Measurements from ENCODE around the gene VTCN1. TPM values are rescaled to one million over a fixed set of nuclear protein-coding genes. Genes with fewer than 3 reads are reported as not detected.
"Not testable (repeated sequence)": the region's sequence is repeated elsewhere in the genome, so short reads cannot be mapped to it uniquely, and the experiment has no call there.

VTCN1 gene
- total RNA-seq, 2 experiments from 2014 or later, result not detected

GRCh38 chr1:117171900-117172511 is 38.7 kb downstream of the VTCN1 start:
- Mint-ChIP-seq H3K36me3 (ENCODE audit: low read depth) (no peaks in the 10 kb centered on the region), H3K27ac (no peak overlapping the region)

GRCh38 chr1:117169871-117170596 is 40.7 kb downstream of the VTCN1 start:
- ChIA-PET CTCF (no interaction called here), POLR2A (no interaction called here)
- H3K36me3 Mint-ChIP-seq (ENCODE audit: low read depth), result no peaks in the 10 kb centered on the region

More at GRCh38 chr1:117171900-117172511, 38.7 kb downstream of the VTCN1 start:
- ChIA-PET POLR2A (no interaction called here), CTCF (no interaction called here)
- DNase-seq, result no peak
- Mint-ChIP-seq H3K9me3 (no peaks in the 10 kb centered on the region), H3K4me1 (no peaks in the 10 kb centered on the region), H3K27me3 (peaks cover 3% of the 10 kb centered on the region), H3K4me3 (no peak overlapping the region)

DNA sequence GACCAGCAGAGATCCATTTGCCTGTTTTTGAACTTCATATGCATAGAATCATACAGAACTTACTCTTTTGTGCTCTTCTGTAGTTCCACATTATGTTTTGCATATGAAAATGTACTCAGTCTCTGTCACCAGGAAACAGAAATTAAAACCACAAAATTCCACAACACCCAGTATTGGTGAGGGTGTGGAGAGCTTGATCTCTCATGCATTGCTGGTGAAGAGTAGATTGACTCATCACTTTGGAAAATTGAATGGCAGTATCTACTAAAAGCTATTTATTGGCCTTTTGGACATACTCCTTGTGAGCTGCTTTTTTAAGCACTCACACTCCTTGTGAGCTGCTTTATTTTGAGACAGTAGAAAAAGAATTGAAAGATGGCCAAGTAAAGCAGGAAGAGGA is 43.3 kb downstream of the VTCN1 start:
- H3K27me3 Mint-ChIP-seq, result peaks cover 3% of the 10 kb centered on the region
- POLR2A ChIA-PET, result no interaction called here
- no peak overlapping the region for H3K27ac Mint-ChIP-seq

More at GRCh38 chr1:117169871-117170596, 40.7 kb downstream of the VTCN1 start:
- Mint-ChIP-seq H3K9me3 (no peaks in the 10 kb centered on the region), H3K27ac (no peak overlapping the region), H3K4me3 (no peak overlapping the region), H3K4me1 (no peaks in the 10 kb centered on the region), H3K27me3 (peaks cover 3% of the 10 kb centered on the region)
- DNase-seq, result no peak

GRCh38 chr1:117166076-117166475 is 44.7 kb downstream of the VTCN1 start:
- no peak for DNase-seq
- POLR2A ChIA-PET, result no interaction called here
- Mint-ChIP-seq H3K27me3 (peaks cover 8% of the 10 kb centered on the region), H3K27ac (no peak overlapping the region), H3K4me3 (no peak overlapping the region), H3K9me3 (no peaks in the 10 kb centered on the region), H3K36me3 (ENCODE audit: low read depth) (no peaks in the 10 kb centered on the region), H3K4me1 (no peaks in the 10 kb centered on the region)
- CTCF ChIA-PET, result no interaction called here

More for the DNA sequence above, 43.3 kb downstream of the VTCN1 start:
- no peaks in the 10 kb centered on the region for H3K36me3 Mint-ChIP-seq (ENCODE audit: low read depth)
- H3K4me1 Mint-ChIP-seq, result no peaks in the 10 kb centered on the region
- no peak overlapping the region for H3K4me3 Mint-ChIP-seq
- H3K9me3 Mint-ChIP-seq, result no peaks in the 10 kb centered on the region
- CTCF ChIA-PET, result no interaction called here
- no peak for DNase-seq

- no peak overlapping the region for H3K4me3 Mint-ChIP-seq
- no peak for DNase-seq
- peaks cover 10% of the 10 kb centered on the region for H3K27me3 Mint-ChIP-seq
- H3K27ac Mint-ChIP-seq, result no peak overlapping the region
- no peaks in the 10 kb centered on the region for H3K36me3 Mint-ChIP-seq (ENCODE audit: low read depth)
- CTCF ChIA-PET, result no interaction called here
- H3K9me3 Mint-ChIP-seq, result peaks cover under 1% of the 10 kb centered on the region
- H3K4me1 Mint-ChIP-seq, result no peaks in the 10 kb centered on the region
- POLR2A ChIA-PET, result no interaction called here
Observed at GRCh38 chr1:117164209-117164608, 46.5 kb downstream of the VTCN1 start.

GRCh38 chr1:117162816-117163215 is 47.9 kb downstream of the VTCN1 start:
- DNase-seq, result no peak
- no peak overlapping the region for H3K27ac Mint-ChIP-seq
- H3K9me3 Mint-ChIP-seq, result peaks cover 2% of the 10 kb centered on the region
- POLR2A ChIA-PET, result no interaction called here
- no peak overlapping the region for H3K4me3 Mint-ChIP-seq
- CTCF ChIA-PET, result no interaction called here
- no peaks in the 10 kb centered on the region for H3K4me1 Mint-ChIP-seq
- peaks cover 13% of the 10 kb centered on the region for H3K27me3 Mint-ChIP-seq
- H3K36me3 Mint-ChIP-seq (ENCODE audit: low read depth), result no peaks in the 10 kb centered on the region

GRCh38 chr1:117161887-117162286 is 48.8 kb downstream of the VTCN1 start:
- CTCF ChIA-PET, result no interaction called here
- Mint-ChIP-seq H3K27me3 (peaks cover 12% of the 10 kb centered on the region), H3K9me3 (peaks cover 2% of the 10 kb centered on the region)

GRCh38 chr1:117151305-117151704 is 59.4 kb downstream of the VTCN1 start:
- DNase-seq; CTCF ChIA-PET; H3K4me3 Mint-ChIP-seq; H3K27ac Mint-ChIP-seq; H3K9me3 Mint-ChIP-seq; H3K4me1 Mint-ChIP-seq; POLR2A ChIA-PET; H3K36me3 Mint-ChIP-seq (ENCODE audit: low read depth): not testable (repeated sequence)
- peaks cover 12% of the 10 kb centered on the region for H3K27me3 Mint-ChIP-seq

More at GRCh38 chr1:117161887-117162286, 48.8 kb downstream of the VTCN1 start:
- POLR2A ChIA-PET, result no interaction called here
- Mint-ChIP-seq H3K4me3 (no peak overlapping the region), H3K4me1 (no peaks in the 10 kb centered on the region), H3K27ac (no peak overlapping the region), H3K36me3 (ENCODE audit: low read depth) (no peaks in the 10 kb centered on the region)
- no peak for DNase-seq

GRCh38 chr1:117150316-117150715 is 60.4 kb downstream of the VTCN1 start:
- Mint-ChIP-seq H3K9me3 (peaks cover 5% of the 10 kb centered on the region), H3K27me3 (peaks cover 14% of the 10 kb centered on the region), H3K36me3 (ENCODE audit: low read depth) (no peaks in the 10 kb centered on the region), H3K4me1 (no peaks in the 10 kb centered on the region), H3K4me3 (no peak overlapping the region), H3K27ac (no peak overlapping the region)
- CTCF ChIA-PET, result no interaction called here
- POLR2A ChIA-PET, result no interaction called here
- no peak for DNase-seq

DNA sequence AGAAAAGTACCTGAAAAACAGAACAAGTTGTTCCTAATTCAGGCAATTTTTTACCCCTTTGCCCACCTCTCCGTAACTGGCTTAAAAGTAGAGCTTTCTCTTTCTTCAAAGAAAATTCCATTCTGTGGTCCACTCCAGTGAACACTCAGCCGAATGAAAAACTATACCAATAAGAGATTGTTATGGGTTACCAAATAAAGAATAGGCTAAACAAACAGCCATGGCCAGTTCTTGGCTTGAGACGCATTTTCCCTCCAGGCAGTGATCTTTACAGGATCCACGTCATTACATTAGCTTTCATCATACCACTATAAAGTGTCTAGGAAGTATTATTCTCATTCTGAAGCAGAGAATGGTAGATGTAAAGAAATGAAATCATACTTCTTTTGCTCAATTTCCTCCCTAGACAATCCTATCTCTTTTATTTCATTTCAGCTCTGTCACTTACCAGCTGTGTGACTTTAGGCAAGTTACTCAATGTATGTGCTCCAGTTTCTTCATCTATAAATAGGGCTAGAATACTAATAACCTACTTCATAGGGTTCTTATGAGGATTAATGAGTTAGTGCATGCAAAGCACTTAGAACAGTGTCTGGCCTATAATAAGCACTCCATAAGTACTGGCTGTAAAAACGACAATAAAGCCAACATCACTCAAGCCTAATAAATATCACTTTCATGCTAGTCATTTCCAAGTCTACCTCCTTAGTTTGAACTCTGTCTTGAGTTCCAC is 62.7 kb downstream of the VTCN1 start:
- no peak overlapping the region for H3K27ac Mint-ChIP-seq
- no peaks in the 10 kb centered on the region for H3K36me3 Mint-ChIP-seq (ENCODE audit: low read depth)
- peaks cover 14% of the 10 kb centered on the region for H3K27me3 Mint-ChIP-seq
- H3K9me3 Mint-ChIP-seq, result peaks cover 5% of the 10 kb centered on the region
- POLR2A ChIA-PET, result no interaction called here
- H3K4me1 Mint-ChIP-seq, result no peaks in the 10 kb centered on the region
- CTCF ChIA-PET, result no interaction called here
- no peak for DNase-seq
- H3K4me3 Mint-ChIP-seq, result no peak overlapping the region

- Mint-ChIP-seq H3K9me3 (peaks cover 5% of the 10 kb centered on the region), H3K36me3 (ENCODE audit: low read depth) (no peaks in the 10 kb centered on the region), H3K4me1 (no peaks in the 10 kb centered on the region), H3K27me3 (peaks cover 14% of the 10 kb centered on the region), H3K4me3 (no peak overlapping the region), H3K27ac (no peak overlapping the region)
- no peak for DNase-seq
- POLR2A ChIA-PET, result no interaction called here
- CTCF ChIA-PET, result no interaction called here
Observed at GRCh38 chr1:117147341-117147831, 63.3 kb downstream of the VTCN1 start.

DNA sequence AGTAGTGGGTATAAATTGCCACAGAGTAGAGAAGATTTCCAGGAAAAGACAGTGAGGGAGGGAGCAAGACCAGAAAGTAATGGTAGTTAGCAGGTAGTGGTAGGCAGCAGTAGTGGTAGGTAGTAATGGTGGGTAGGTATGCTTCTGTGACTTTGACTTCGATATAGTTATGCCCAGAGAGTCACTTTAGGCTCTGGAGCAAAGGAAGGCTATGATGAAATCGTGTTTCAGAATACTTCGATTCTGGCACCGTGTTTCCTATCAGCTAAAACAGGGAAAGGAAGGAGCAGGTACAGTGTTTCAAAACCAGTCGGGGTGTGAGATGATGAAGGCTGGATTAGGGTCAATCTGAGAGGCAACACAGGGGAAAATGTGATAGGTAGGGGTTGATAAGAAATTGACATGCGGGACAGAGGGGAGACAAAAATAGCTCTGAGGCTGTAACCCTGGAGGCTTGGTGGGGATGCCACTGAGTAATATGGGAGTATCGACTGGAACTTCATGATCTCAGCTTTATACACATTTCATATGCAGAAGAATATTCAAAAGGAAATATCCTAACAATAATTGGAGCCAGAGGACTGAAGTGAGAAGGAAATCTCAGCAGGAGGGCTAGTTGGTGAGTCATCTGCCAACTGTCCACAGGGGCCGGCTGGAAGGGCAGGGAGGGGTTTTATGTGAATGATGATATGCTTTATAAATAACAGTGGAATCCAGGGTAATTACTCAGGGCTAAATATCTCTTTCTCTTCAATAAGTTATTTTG is 64.0 kb downstream of the VTCN1 start:
- Mint-ChIP-seq H3K9me3 (peaks cover 3% of the 10 kb centered on the region), H3K4me3 (no peak overlapping the region), H3K27ac (no peak overlapping the region), H3K36me3 (ENCODE audit: low read depth) (no peaks in the 10 kb centered on the region), H3K27me3 (peaks cover 14% of the 10 kb centered on the region), H3K4me1 (no peaks in the 10 kb centered on the region)
- POLR2A ChIA-PET, result no interaction called here
- no peak for DNase-seq
- CTCF ChIA-PET, result no interaction called here

DNA sequence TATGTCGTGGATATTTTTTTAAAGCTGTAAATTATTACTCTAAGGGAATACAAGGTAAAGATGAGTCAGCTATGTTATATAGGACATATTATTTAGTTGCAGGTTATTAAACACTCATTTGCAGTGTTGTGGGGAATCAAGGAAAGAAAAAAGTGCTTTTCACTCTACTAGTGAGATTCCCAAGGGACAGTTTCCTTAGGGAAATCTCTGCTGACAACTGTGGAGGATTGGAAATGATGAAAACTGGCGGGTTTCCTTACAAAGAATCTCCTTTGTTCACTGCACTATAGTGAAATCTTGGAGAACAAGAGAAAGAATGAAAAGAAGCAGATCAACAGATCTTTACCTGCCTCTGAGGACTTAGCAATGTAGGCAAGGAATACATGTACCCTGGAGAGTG is 64.7 kb downstream of the VTCN1 start:
- H3K27ac Mint-ChIP-seq, result no peak overlapping the region
- ChIA-PET POLR2A (no interaction called here), CTCF (no interaction called here)
- H3K9me3 Mint-ChIP-seq, result no peaks in the 10 kb centered on the region
- no peak overlapping the region for H3K4me3 Mint-ChIP-seq
- no peaks in the 10 kb centered on the region for H3K4me1 Mint-ChIP-seq
- H3K27me3 Mint-ChIP-seq, result peaks cover 14% of the 10 kb centered on the region
- no peaks in the 10 kb centered on the region for H3K36me3 Mint-ChIP-seq (ENCODE audit: low read depth)
- DNase-seq, result no peak

All from activated CD4-positive, alpha-beta memory T cell treated with anti-CD3 and anti-CD28 coated beads, Interleukin-2, amount 10 ng/mL, durations not matched to agents 7 days and 5 days (primary cell).